HepG2 (cell line): ENCODE results near the gene DGCR8. TPM values are rescaled to one million over a fixed set of nuclear protein-coding genes. Genes with fewer than 3 reads are reported as not detected.

Experiments used
- CHD2 ChIP-seq: IDR thresholded peaks from 2 replicates; pipeline ENCODE4 v1.6.1; 2011; ENCODE audit warnings: low read depth, low read length, improper control_type of control experiment
- CREBL2 ChIP-seq: sonication (generic); formaldehyde crosslinking; IDR thresholded peaks from 2 replicates; pipeline ENCODE4 v1.8.1; 2023; ENCODE audit warnings: missing genetic modification reagents, mild to moderate bottlenecking, borderline replicate concordance
- CREM ChIP-seq, 2 experiments: sonication (generic) in 1 of 2; formaldehyde crosslinking in 1 of 2; IDR thresholded peaks; 2 replicates each; pipeline versions ENCODE4 v1.4.0 to v1.6.1; 2016 to 2020; ENCODE audit warnings: antibody characterized with exemption in 1 of 2, mild to moderate bottlenecking in 1 of 2, missing genetic modification reagents in 1 of 2
- DRAP1 ChIP-seq: IDR thresholded peaks from 2 replicates; pipeline ENCODE4 v1.6.1; 2016; ENCODE audit warnings: missing genetic modification reagents, missing compliant biosample characterization
- KLF15 ChIP-seq: sonication (generic); formaldehyde crosslinking; IDR thresholded peaks from 2 replicates; pipeline ENCODE4 v1.8.1; 2023; ENCODE audit warnings: borderline replicate concordance, mild to moderate bottlenecking, inconsistent platforms, missing genetic modification reagents, mixed read lengths
- SMYD3 ChIP-seq: sonication (generic); formaldehyde crosslinking; IDR thresholded peaks from 2 replicates; pipeline ENCODE4 v1.8.1; 2023; ENCODE audit warnings: mild to moderate bottlenecking, missing genetic modification reagents
- ZNF276 ChIP-seq: sonication (generic); formaldehyde crosslinking; IDR thresholded peaks from 2 replicates; pipeline ENCODE4 v1.4.0; 2020; ENCODE audit warnings: mild to moderate bottlenecking, low read depth, missing genetic modification reagents
- ZNF407 ChIP-seq: sonication (generic); formaldehyde crosslinking; IDR thresholded peaks from one replicate; pipeline ENCODE4 v1.5.1; 2020; ENCODE audit warnings: mild to moderate bottlenecking, missing genetic modification reagents; ENCODE audit errors: not compliant biosample characterization
- ZNF556 ChIP-seq: sonication (generic); formaldehyde crosslinking; IDR thresholded peaks from 2 replicates; pipeline ENCODE4 v1.4.0; 2020; ENCODE audit warnings: mild to moderate bottlenecking, missing genetic modification reagents, borderline replicate concordance
- polyA plus RNA-seq, 8 experiments: library from polyadenylated mRNA; depleted of rRNA in 3 of 8; stranded (reverse) in 7 of 8; unstranded in 1 of 8; fragments of >200 nt; fragmentation: Illumina TruSeq in 4 of 8; extraction: Trizol in 4 of 8; gene quantifications; 2 replicates each; pipeline versions ENCODE4 v1.2.1 to v1.2.3, GENCODE V29; 2011 to 2016; ENCODE audit warnings: low read depth in 4 of 8, missing spikeins in 1 of 8, mixed read lengths in 1 of 8; ENCODE audit not compliant: insufficient read depth in 1 of 8
- total RNA-seq, 5 experiments: library from RNA; depleted of rRNA; stranded (reverse); fragments of >200 nt; fragmentation: Illumina TruSeq; extraction: Trizol; gene quantifications; 2 replicates each; pipeline ENCODE4 v1.2.3, GENCODE V29; 2016; ENCODE audit warnings: low read depth in 1 of 5

The DGCR8 gene
- total and polyA plus RNA-seq, 2 of the 13 experiments (the other 11 are each of a cell fraction or from before 2014, with no cell fraction given): 10.2 to 23.2 TPM

GRCh38 chr22:20066617-20067383, 13.2 kb upstream of the DGCR8 start (continued):
- TF ChIP-seq ZNF407: no peak
- TF ChIP-seq KLF15 (CRISPR knock-in tag): no peak
- no peak for TF ChIP-seq SMYD3 (CRISPR knock-in tag)
- TF ChIP-seq CREM (IDR thresholded peaks at IDR 0.05): no peak
- TF ChIP-seq CREM (CRISPR knock-in tag; IDR thresholded peaks at IDR 0.05): no peak
- TF ChIP-seq ZNF556 (CRISPR knock-in tag): no peak
- TF ChIP-seq ZNF276: no peak
- TF ChIP-seq CHD2: no peak
- TF ChIP-seq CREBL2 (CRISPR knock-in tag): no peak
- TF ChIP-seq DRAP1: no peak
- TF ChIP-seq, all 625 proteins: peak for 0
